Stomach (tissue), 9 donors: ENCODE data around the gene TARBP1. TPM values are rescaled to one million over a fixed set of nuclear protein-coding genes. Genes with fewer than 3 reads are reported as not detected.
A peak's percentile ranks its signal among the peaks of the same experiment; 100 is the strongest.

ENCODE experiments used
- DNase-seq, 2 donors: peaks; one replicate each; pipeline versions ENCODE4 v3.0.0 to v3.0.0-alpha.2; 2013 to 2019
- H3K27ac ChIP-seq, 5 donors: fragments of 200-600 bp in 4 of 5; sonication (generic) in 4 of 5; one replicate each; pipeline ENCODE4 v1.5.1; 2013 to 2019; ENCODE audit warnings: mild to moderate bottlenecking in 1 of 5, moderate library complexity in 1 of 5
- H3K27me3 ChIP-seq, 3 donors: fragments of 200-600 bp; sonication (generic); one replicate each; pipeline ENCODE4 v1.5.1; 2017 to 2019; ENCODE audit warnings: mixed run types in 1 of 3
- H3K36me3 ChIP-seq, 4 donors: fragments of 200-600 bp; sonication (generic); 1 replicate in 3 of 4; 2 replicates in 1 of 4; pipeline ENCODE4 v1.5.1; 2016 to 2019
- H3K4me1 ChIP-seq, 4 donors: fragments of 200-600 bp; sonication (generic); one replicate each; pipeline ENCODE4 v1.5.1; 2016 to 2019
- H3K4me3 ChIP-seq, 4 donors: fragments of 200-600 bp; sonication (generic) in 3 of 4; one replicate each; pipeline ENCODE4 v1.5.1; 2016 to 2019; ENCODE audit warnings: mild to moderate bottlenecking in 1 of 4
- H3K9me3 ChIP-seq, 4 donors: fragments of 200-600 bp; sonication (generic); one replicate each; pipeline ENCODE4 v1.5.1; 2016 to 2019
- EP300 ChIP-seq: sonication (generic); formaldehyde crosslinking; IDR thresholded peaks from one replicate; pipeline ENCODE4 v1.6.1; 2017; ENCODE audit warnings: antibody characterized with exemption
- POLR2A ChIP-seq, 4 donors: fragments of 450-650 bp; IDR thresholded peaks; one replicate each; pipeline ENCODE4 v1.6.1; 2016; ENCODE audit warnings: antibody characterized with exemption in 4 of 4, control low read depth in 2 of 4, mild to moderate bottlenecking in 1 of 4, moderate library complexity in 1 of 4
- POLR2AphosphoS5 ChIP-seq, 3 donors: sonication (generic); formaldehyde crosslinking; IDR thresholded peaks; one replicate each; pipeline ENCODE4 v1.6.1; 2016; ENCODE audit warnings: antibody characterized with exemption in 3 of 3
- WGBS, 5 donors: extraction: QIAGEN DNeasy Blood & Tissue Kit in 3 of 5; methylation state at CpG; one replicate each; pipeline versions ENCODE4 v1.1.5 to v1.1.7; 2013 to 2018; 5-methylcytosine and 5-hydroxymethylcytosine counted together
- intact Hi-C: fragments of 100-400 bp; cut with DNase I; formaldehyde crosslinking; loops from one replicate; pipeline ENCODE4 v1.15.1; 2023; ENCODE audit warnings: low total_unique reads
- polyA plus RNA-seq, 3 donors: library from polyadenylated mRNA; stranded (reverse); fragments of 200-250 nt; gene quantifications; one replicate each; pipeline ENCODE4 v1.2.3, GENCODE V29; 2013
- total RNA-seq, 5 donors: library from RNA; depleted of rRNA; stranded (reverse); fragments of >200 nt; gene quantifications; one replicate each; pipeline versions ENCODE4 v1.1.0 to v1.2.3, GENCODE V29; 2014 to 2016
- TF ChIP-seq, protein P1 (sequence below), 7 experiments: fragments of 450-650 bp in 4 of 7; fragments of 200-600 bp in 3 of 7; sonication (generic) in 3 of 7; IDR thresholded peaks; one replicate each; pipeline ENCODE4 v1.5.1; 2016 to 2019; ENCODE audit warnings: antibody characterized with exemption in 7 of 7, control low read depth in 2 of 7, mild to moderate bottlenecking in 1 of 7
- donor health status: healthy with polysubstance abuse.
- donor health status: Bipolar disorder and iron deficiency.
- donor health status: healthy.

TARBP1 gene
- total and polyA plus RNA-seq, 8 donors = 5.7 to 63.2 (median 30.3) TPM

DNA sequence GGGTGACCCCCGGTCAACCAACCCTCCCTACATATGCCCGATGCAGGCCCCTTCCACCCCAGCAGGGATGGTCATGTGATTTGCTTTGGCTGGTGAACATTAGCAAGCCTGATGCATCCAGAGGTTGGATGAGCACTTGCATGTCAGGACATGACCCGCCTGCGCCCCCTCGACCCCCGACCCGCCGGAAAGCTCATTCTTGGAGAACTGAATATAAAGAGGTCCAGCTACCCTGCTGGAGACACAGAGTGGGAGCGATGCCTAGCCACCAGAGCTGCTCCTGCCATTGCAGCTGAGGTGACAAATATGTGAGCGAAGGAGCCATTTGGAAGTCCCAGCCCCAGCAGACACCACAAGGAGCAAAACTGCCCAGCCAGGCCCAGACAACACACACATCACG lies 66.1 kb downstream of the TARBP1 start:
- 90 to 93% (median 91%) methylated on average over 5 to 11 of the region's 11 CpGs for WGBS, 5 donors
- Histone ChIP-seq H3K36me3 (peaks cover 8 to 77% (median 71%) of the 10 kb centered on the region in 4 donors), H3K4me3 (no peak overlapping the region), H3K9me3 (no peaks in the 10 kb centered on the region), H3K27me3 (no peaks in the 10 kb centered on the region), H3K27ac (no peak overlapping the region), H3K4me1 (no peaks in the 10 kb centered on the region)
- TF ChIP-seq, protein P1, sequence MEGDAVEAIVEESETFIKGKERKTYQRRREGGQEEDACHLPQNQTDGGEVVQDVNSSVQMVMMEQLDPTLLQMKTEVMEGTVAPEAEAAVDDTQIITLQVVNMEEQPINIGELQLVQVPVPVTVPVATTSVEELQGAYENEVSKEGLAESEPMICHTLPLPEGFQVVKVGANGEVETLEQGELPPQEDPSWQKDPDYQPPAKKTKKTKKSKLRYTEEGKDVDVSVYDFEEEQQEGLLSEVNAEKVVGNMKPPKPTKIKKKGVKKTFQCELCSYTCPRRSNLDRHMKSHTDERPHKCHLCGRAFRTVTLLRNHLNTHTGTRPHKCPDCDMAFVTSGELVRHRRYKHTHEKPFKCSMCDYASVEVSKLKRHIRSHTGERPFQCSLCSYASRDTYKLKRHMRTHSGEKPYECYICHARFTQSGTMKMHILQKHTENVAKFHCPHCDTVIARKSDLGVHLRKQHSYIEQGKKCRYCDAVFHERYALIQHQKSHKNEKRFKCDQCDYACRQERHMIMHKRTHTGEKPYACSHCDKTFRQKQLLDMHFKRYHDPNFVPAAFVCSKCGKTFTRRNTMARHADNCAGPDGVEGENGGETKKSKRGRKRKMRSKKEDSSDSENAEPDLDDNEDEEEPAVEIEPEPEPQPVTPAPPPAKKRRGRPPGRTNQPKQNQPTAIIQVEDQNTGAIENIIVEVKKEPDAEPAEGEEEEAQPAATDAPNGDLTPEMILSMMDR (IDR thresholded peaks at IDR 0.05) = no peak
- TF ChIP-seq POLR2A (IDR thresholded peaks at IDR 0.05) = no peak
- TF ChIP-seq EP300 = no peak
- TF ChIP-seq POLR2AphosphoS5 (IDR thresholded peaks at IDR 0.05) = no peak
- DNase-seq = no peak
- intact Hi-C loops = no loop called here

DNA sequence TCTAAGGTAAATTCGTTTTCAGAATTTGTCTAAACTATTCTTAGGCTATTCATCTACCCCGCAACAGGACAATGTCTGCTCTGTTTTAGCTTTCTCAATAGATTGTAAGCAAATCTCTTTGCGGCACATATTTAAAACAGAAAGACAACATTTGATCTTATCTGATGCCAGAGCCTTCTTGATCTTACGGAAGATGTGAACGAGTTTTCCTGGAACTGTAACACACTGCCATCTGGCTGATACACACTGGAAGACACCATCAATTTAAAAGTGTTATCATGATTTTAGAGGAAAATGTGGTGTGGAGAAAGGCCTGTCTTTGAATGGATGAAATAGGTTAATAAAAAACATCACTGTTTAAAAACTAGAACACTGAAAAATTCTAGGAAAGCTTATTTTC lies 69.7 kb downstream of the TARBP1 start:
- peak in 1 of 2 donors; percentile 11 for DNase-seq
- no peak overlapping the region for H3K4me3 ChIP-seq
- WGBS, 5 donors = 72 to 82% (median 79%) methylated on average over 5 of the region's 5 CpGs
- no peak overlapping the region for H3K27ac ChIP-seq
- peaks cover 9 to 60% (median 55%) of the 10 kb centered on the region in 4 donors for H3K36me3 ChIP-seq
- H3K4me1 ChIP-seq = no peaks in the 10 kb centered on the region
- no peaks in the 10 kb centered on the region for H3K9me3 ChIP-seq
- H3K27me3 ChIP-seq = no peaks in the 10 kb centered on the region
- TF ChIP-seq, protein P1 (IDR thresholded peaks at IDR 0.05) = no peak
- TF ChIP-seq POLR2AphosphoS5 (IDR thresholded peaks at IDR 0.05) (no peak), POLR2A (IDR thresholded peaks at IDR 0.05) (no peak), EP300 (no peak)
- intact Hi-C loops = no loop called here

DNA sequence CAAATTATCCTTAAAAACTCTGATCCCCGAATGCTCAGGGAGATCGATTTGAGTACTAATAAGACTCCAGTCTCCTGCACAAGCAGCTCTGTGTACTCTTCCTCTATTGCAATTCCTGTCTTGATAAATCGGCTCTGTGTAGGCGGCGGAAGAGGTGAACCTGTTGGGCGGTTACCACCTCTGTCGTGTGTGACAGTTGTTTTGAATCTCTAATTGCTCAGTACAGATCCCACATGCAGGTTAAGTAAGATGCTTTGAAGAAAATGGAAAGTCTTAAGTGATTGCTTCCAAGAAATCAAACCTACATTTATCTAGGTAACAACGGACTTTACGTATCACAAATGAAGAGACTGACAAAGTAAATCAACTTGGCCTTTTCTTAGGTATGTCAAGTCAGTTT lies 70.2 kb downstream of the TARBP1 start:
- TF ChIP-seq POLR2AphosphoS5 (IDR thresholded peaks at IDR 0.05) = no peak
- no peak for TF ChIP-seq EP300
- no peak for TF ChIP-seq POLR2A (IDR thresholded peaks at IDR 0.05)
- TF ChIP-seq, protein P1 (IDR thresholded peaks at IDR 0.05) = no peak
- Histone ChIP-seq H3K4me1 (no peaks in the 10 kb centered on the region), H3K9me3 (no peaks in the 10 kb centered on the region), H3K4me3 (no peak overlapping the region), H3K36me3 (peaks cover 9 to 56% (median 50%) of the 10 kb centered on the region in 4 donors), H3K27ac (no peak overlapping the region), H3K27me3 (no peaks in the 10 kb centered on the region)
- 91 to 95% (median 93%) methylated on average over 9 of the region's 9 CpGs for WGBS, 5 donors
- peak in 1 of 2 donors; percentile 19 for DNase-seq
- intact Hi-C loops = no loop called here

DNA sequence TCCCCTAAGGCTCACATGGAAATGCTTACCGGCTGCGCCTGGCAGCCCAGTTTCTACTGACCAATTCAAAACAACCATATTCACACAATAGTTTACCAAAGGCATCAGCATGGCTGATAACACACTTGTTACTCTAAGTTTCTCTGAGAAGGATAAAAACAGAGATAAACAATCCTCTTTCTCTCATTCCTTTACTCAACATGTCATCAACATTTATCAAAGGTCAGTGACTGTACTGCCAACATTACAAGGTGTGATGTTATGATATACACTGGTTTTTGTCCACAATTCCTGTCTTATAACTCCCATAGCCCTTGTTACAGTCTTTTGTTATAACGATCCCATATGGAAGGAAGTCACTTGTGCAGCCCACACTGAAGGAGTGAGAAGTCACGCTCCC lies 72.1 kb downstream of the TARBP1 start:
- TF ChIP-seq POLR2A (IDR thresholded peaks at IDR 0.05) = no peak
- TF ChIP-seq EP300 = no peak
- no peak for TF ChIP-seq POLR2AphosphoS5 (IDR thresholded peaks at IDR 0.05)
- TF ChIP-seq, protein P1 (IDR thresholded peaks at IDR 0.05) = no peak
- intact Hi-C loops = no loop called here
- Histone ChIP-seq H3K4me1 (no peaks in the 10 kb centered on the region), H3K4me3 (no peak overlapping the region), H3K27ac (no peak overlapping the region), H3K9me3 (no peaks in the 10 kb centered on the region), H3K36me3 (peaks cover 9 to 38% (median 34%) of the 10 kb centered on the region in 4 donors), H3K27me3 (no peaks in the 10 kb centered on the region)
- no peak for DNase-seq
- WGBS, 5 donors = 94 to 95% (median 94%) methylated on average over 4 of the region's 4 CpGs
